ENCODE results near the gene SCN3B. TPM values are rescaled to one million over a fixed set of nuclear protein-coding genes. Genes with fewer than 3 reads are reported as not detected.

Gene SCN3B
- total and polyA plus RNA-seq, 5 experiments from 2014 or later, result not detected

DNA sequence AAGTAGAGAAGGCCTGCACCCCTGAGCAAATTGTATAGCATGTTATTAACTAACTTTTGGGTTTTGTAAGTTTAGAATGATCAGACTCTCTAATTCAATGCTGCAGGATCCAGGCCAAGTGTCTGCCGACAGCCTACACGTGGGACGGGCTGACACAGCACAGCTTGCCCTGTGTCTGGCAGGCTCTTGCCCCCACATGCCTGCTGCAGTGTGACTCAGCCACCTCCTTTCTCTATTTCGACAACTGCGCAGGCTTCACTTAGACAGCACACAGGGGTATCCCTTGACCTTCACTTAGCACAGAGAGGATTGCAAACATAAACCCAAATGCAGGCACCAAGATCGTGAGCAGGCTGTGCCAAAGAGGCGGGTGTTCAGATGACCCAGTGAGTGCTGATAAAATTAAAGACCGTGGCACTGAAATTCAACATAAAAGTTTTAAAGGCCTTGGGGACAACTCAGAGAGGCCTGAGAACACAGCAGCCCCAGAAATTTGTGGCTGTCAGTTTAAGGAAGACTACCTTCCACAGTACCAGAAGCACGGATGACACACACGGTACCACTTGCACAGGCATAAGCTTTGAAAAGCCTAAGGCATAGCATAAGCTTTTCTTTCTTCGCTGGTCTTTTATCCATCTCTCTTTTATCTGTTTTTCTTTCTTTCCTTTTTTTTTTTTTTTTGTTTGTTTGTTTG, 37.8 kb downstream of the SCN3B start:
- Mint-ChIP-seq H3K9me3 (no peaks in the 10 kb centered on the region), H3K27me3 (no peaks in the 10 kb centered on the region), H3K4me1 (no peaks in the 10 kb centered on the region), H3K27ac (no peak overlapping the region), H3K4me3 (no peak overlapping the region), H3K36me3 (peaks cover 0 to 33% (median 9%) of the 10 kb centered on the region in 3 donors)
- POLR2A ChIA-PET, result interaction anchor here (0.6 kb wide), 1 partner anchor 10 kb away, joined by 4 read pairs; no protein-coding TSS in a partner anchor
- ATAC-seq (no peak), DNase-seq (no peak)

- H3K4me3 Mint-ChIP-seq, result no peak overlapping the region
- POLR2A ChIA-PET, result no interaction called here
- no peak for DNase-seq
- no peaks in the 10 kb centered on the region for H3K9me3 Mint-ChIP-seq
- no peaks in the 10 kb centered on the region for H3K4me1 Mint-ChIP-seq
- peaks cover 0 to 37% (median 9%) of the 10 kb centered on the region in 3 donors for H3K36me3 Mint-ChIP-seq
- peak overlapping the region in 1 of 10 donors; percentile 26 for H3K27ac Mint-ChIP-seq
- no peak for ATAC-seq
- H3K27me3 Mint-ChIP-seq, result no peaks in the 10 kb centered on the region
These were observed 42.7 kb downstream of the SCN3B start for GRCh38 chr11:123611698-123612097.

GRCh38 chr11:123608945-123609344, 45.5 kb downstream of the SCN3B start:
- peaks cover 0 to 31% (median 10%) of the 10 kb centered on the region in 3 donors for H3K36me3 Mint-ChIP-seq
- H3K4me3 Mint-ChIP-seq, result no peak overlapping the region
- DNase-seq, result no peak
- H3K27ac Mint-ChIP-seq, result no peak overlapping the region
- H3K9me3 Mint-ChIP-seq, result no peaks in the 10 kb centered on the region
- H3K27me3 Mint-ChIP-seq, result no peaks in the 10 kb centered on the region
- POLR2A ChIA-PET, result no interaction called here
- peaks cover 0 to 3% (median 0%) of the 10 kb centered on the region in 4 donors for H3K4me1 Mint-ChIP-seq
- ATAC-seq, result no peak

GRCh38 chr11:123608371-123608770, 46.1 kb downstream of the SCN3B start:
- H3K27me3 Mint-ChIP-seq, result no peaks in the 10 kb centered on the region
- H3K9me3 Mint-ChIP-seq, result no peaks in the 10 kb centered on the region
- POLR2A ChIA-PET, result no interaction called here
- peaks cover 0 to 28% (median 7%) of the 10 kb centered on the region in 3 donors for H3K36me3 Mint-ChIP-seq
- H3K4me1 Mint-ChIP-seq, result peaks cover 0 to 3% (median 0%) of the 10 kb centered on the region in 4 donors
- no peak overlapping the region for H3K27ac Mint-ChIP-seq
- H3K4me3 Mint-ChIP-seq, result no peak overlapping the region
- ATAC-seq (no peak), DNase-seq (no peak)

DNA sequence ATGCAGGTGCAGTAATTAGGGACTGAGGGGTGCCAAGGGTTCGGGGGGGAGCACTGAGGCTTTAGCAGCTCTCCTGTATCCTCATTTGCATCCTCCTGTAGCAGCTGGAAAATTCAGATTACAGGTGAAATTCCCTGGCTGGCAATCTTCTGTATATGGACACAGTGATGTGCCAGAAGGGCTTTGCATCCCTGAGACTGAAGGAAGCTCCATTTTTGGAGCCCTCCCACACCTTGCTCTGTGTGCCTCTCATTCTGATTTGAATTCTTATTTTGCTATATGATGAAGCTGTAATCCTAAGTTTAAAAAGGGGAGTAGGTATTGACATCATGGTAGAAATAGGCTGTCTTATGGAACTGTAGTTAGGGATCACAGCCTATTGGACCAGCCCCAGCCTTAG, 46.6 kb downstream of the SCN3B start:
- ATAC-seq, result no peak
- Mint-ChIP-seq H3K27me3 (no peaks in the 10 kb centered on the region), H3K27ac (no peak overlapping the region), H3K4me1 (peaks cover 0 to 3% (median 0%) of the 10 kb centered on the region in 4 donors), H3K36me3 (peaks cover 0 to 24% (median 7%) of the 10 kb centered on the region in 3 donors), H3K4me3 (no peak overlapping the region), H3K9me3 (no peaks in the 10 kb centered on the region)
- POLR2A ChIA-PET, result no interaction called here
- no peak for DNase-seq

GRCh38 chr11:123603666-123604065, 50.8 kb downstream of the SCN3B start:
- Mint-ChIP-seq H3K27ac (no peak overlapping the region), H3K4me3 (no peak overlapping the region), H3K4me1 (peaks cover 0 to 3% (median 0%) of the 10 kb centered on the region in 4 donors), H3K36me3 (peaks cover 0 to 17% (median 5%) of the 10 kb centered on the region in 3 donors), H3K27me3 (no peaks in the 10 kb centered on the region), H3K9me3 (no peaks in the 10 kb centered on the region)
- DNase-seq (no peak), ATAC-seq (no peak)
- POLR2A ChIA-PET, result no interaction called here

GRCh38 chr11:123601743-123602142, 52.7 kb downstream of the SCN3B start:
- H3K36me3 Mint-ChIP-seq, result peaks cover 5 to 14% (median 5%) of the 10 kb centered on the region in 3 donors
- no peak overlapping the region for H3K4me3 Mint-ChIP-seq
- peaks cover 0 to 3% (median 0%) of the 10 kb centered on the region in 4 donors for H3K4me1 Mint-ChIP-seq
- H3K9me3 Mint-ChIP-seq, result no peaks in the 10 kb centered on the region
- ATAC-seq (no peak), DNase-seq (no peak)
- POLR2A ChIA-PET, result no interaction called here
- H3K27ac Mint-ChIP-seq, result no peak overlapping the region
- no peaks in the 10 kb centered on the region for H3K27me3 Mint-ChIP-seq

DNA sequence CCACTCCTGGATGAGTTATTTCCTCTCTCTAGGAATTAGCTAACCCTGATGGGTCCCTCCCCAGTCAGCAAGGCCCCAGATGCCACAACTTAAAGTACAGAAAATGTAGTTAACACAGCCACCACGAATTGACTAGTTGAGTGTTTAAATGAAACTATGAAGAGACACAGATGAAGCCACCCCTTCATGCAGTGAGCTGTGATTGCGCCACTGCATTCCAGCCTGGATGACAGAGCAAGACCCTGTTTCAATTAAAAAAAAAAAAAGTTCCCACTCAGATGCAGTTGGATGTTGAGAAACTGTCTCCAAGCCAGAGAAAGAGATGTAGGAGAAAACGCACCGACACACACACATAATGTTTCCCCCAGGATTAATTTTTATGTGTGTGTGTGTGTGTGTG, 53.3 kb downstream of the SCN3B start:
- H3K4me3 Mint-ChIP-seq, result no peak overlapping the region
- POLR2A ChIA-PET, result no interaction called here
- H3K27ac Mint-ChIP-seq, result peak overlapping the region in 2 of 10 donors; percentile 7 to 66
- H3K4me1 Mint-ChIP-seq, result peaks cover 0 to 3% (median 0%) of the 10 kb centered on the region in 4 donors
- ATAC-seq (no peak), DNase-seq (no peak)
- no peaks in the 10 kb centered on the region for H3K9me3 Mint-ChIP-seq
- no peaks in the 10 kb centered on the region for H3K27me3 Mint-ChIP-seq
- H3K36me3 Mint-ChIP-seq, result peaks cover 5 to 13% (median 5%) of the 10 kb centered on the region in 3 donors

DNA sequence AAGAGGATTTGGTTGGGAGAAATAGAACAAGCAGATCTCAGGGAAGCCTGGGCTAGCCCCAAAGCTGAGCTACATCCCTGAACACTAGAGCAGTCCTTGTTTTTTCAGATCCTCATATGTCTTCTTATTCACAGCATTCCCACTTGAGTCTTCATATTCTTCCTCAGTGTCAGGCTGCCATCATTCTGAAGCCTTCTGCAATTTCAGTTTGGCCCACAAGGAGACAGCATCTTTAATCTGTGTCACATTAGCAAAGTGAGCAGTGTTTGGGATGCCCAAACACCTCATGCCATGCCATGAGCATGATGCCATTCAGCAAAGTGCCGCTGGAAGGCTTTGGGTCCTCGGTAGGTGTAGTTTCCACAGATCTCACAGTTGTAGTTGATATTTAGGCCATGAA, 56.6 kb downstream of the SCN3B start:
- H3K27ac Mint-ChIP-seq, result no peak overlapping the region
- no peak overlapping the region for H3K4me3 Mint-ChIP-seq
- no peak for ATAC-seq
- no peaks in the 10 kb centered on the region for H3K27me3 Mint-ChIP-seq
- DNase-seq, result peak in 1 of 10 donors; percentile 30
- no peaks in the 10 kb centered on the region for H3K9me3 Mint-ChIP-seq
- no peaks in the 10 kb centered on the region for H3K4me1 Mint-ChIP-seq
- peaks cover 0 to 18% (median 5%) of the 10 kb centered on the region in 3 donors for H3K36me3 Mint-ChIP-seq
- POLR2A ChIA-PET, result no interaction called here

- POLR2A ChIA-PET, result no interaction called here
- Mint-ChIP-seq H3K36me3 (peaks cover 0 to 9% (median 5%) of the 10 kb centered on the region in 3 donors), H3K27ac (no peak overlapping the region), H3K9me3 (no peaks in the 10 kb centered on the region), H3K4me1 (no peaks in the 10 kb centered on the region), H3K4me3 (no peak overlapping the region), H3K27me3 (no peaks in the 10 kb centered on the region)
- no peak for ATAC-seq
- DNase-seq, result no peak
These were observed 59.5 kb downstream of the SCN3B start for GRCh38 chr11:123594921-123595320.

DNA sequence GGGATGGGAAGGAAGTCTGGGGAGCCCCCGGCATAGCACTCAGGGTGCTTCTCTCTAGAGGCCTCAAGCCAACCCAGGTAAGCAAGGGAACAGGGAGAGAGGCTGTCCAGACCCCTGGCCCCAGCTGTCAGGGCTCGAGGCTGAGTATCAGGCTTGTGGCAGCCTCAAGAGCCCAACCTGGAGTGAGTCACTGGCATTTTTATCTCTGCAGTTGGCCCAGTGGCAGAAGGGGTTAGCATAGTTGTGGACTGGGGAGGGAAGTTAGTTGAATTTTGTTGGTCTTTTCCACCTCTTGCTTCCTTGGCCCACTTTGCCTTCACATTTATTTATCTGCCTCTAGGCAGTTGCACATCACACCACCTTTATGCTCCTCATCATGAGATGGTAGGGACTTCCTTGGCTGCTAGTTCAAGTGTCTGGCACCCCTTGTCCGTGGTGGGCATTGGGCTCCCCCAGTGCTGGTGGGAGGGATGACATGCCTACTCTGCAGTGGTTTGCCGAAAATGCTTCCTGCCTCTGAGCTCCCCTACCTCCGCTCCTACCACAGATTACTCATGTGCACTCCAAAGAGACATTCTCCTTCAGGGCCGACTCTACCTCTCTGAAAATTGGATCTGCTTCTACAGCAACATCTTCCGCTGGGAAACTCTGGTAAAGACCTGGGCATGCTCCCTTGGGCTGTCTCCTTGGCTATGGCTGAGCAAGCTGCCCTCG, 60.1 kb downstream of the SCN3B start:
- ATAC-seq (no peak), DNase-seq (no peak)
- peaks cover 0 to 9% (median 5%) of the 10 kb centered on the region in 3 donors for H3K36me3 Mint-ChIP-seq
- H3K4me3 Mint-ChIP-seq, result no peak overlapping the region
- POLR2A ChIA-PET, result no interaction called here
- no peaks in the 10 kb centered on the region for H3K27me3 Mint-ChIP-seq
- no peaks in the 10 kb centered on the region for H3K4me1 Mint-ChIP-seq
- no peaks in the 10 kb centered on the region for H3K9me3 Mint-ChIP-seq
- H3K27ac Mint-ChIP-seq, result no peak overlapping the region

GRCh38 chr11:123593570-123593969, 60.9 kb downstream of the SCN3B start:
- H3K4me3 Mint-ChIP-seq, result no peak overlapping the region
- POLR2A ChIA-PET, result no interaction called here

DNA sequence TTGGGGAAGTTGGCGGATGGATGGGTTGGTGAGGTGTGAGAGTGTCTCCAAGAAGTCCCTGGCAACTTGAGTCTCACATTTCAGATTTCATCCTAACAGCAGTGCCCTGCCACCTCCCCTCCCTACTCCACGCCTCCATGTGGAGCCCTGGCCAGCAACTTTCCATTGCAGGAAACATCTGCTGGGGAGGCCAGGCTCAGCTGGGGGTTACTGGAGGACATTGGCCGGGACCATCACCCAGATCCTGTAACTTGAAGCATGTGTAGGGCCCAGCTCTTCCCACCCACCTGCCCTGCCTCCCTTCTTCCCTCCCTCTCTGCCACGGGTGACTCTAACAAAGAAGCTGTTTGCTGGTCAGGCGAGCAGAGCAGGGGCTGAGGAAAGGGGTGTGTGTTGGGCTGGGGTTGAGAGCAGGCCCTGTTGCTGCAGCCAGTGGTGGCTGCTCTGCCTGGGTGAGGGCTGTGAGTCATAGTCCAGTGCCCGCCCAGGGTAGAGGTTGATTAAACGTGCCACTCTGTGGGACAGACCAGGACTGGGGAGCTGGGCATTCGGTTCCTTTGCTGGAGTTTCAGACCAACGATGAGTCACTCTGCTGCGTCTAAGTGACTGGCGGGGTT, 64.0 kb downstream of the SCN3B start:
- Mint-ChIP-seq H3K4me3 (no peak overlapping the region), H3K9me3 (no peaks in the 10 kb centered on the region), H3K36me3 (peaks cover 0 to 5% (median 0%) of the 10 kb centered on the region in 3 donors), H3K4me1 (no peaks in the 10 kb centered on the region), H3K27me3 (no peaks in the 10 kb centered on the region), H3K27ac (no peak overlapping the region)
- ATAC-seq (no peak), DNase-seq (peak in 1 of 10 donors; percentile 32)
- POLR2A ChIA-PET, result no interaction called here

More at GRCh38 chr11:123593570-123593969, 60.9 kb downstream of the SCN3B start:
- DNase-seq (no peak), ATAC-seq (no peak)
- peaks cover 0 to 5% (median 5%) of the 10 kb centered on the region in 3 donors for H3K36me3 Mint-ChIP-seq
- H3K4me1 Mint-ChIP-seq, result no peaks in the 10 kb centered on the region
- no peaks in the 10 kb centered on the region for H3K9me3 Mint-ChIP-seq
- H3K27ac Mint-ChIP-seq, result no peak overlapping the region
- no peaks in the 10 kb centered on the region for H3K27me3 Mint-ChIP-seq

Measured in naive thymus-derived CD8-positive, alpha-beta T cell (primary cell).